ENCODE data around the gene ZNF282.

The ZNF282 gene

DNA sequence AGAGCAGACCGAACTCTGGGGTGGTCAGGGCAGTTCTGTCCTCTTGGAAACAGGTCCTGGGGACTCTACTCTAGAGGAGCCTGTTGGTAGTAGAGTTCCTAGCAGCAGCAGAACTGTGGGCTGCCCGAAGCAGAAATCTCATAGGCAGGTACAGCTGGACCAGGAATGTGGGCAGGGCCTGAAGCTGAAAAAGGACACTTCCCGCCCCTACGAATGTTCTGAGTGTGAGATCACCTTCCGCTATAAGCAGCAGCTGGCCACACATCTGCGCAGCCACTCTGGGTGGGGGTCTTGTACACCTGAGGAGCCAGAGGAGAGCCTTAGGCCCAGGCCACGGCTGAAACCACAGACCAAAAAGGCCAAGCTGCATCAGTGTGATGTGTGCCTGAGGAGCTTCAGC, 58.3 kb downstream of the ZNF282 start (continued):
- TF ChIP-seq, protein P1, sequence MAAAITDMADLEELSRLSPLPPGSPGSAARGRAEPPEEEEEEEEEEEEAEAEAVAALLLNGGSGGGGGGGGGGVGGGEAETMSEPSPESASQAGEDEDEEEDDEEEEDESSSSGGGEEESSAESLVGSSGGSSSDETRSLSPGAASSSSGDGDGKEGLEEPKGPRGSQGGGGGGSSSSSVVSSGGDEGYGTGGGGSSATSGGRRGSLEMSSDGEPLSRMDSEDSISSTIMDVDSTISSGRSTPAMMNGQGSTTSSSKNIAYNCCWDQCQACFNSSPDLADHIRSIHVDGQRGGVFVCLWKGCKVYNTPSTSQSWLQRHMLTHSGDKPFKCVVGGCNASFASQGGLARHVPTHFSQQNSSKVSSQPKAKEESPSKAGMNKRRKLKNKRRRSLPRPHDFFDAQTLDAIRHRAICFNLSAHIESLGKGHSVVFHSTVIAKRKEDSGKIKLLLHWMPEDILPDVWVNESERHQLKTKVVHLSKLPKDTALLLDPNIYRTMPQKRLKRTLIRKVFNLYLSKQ (tag by site-specific recombination; IDR thresholded peaks at IDR 0.05; ENCODE audit: borderline replicate concordance) = no peak
- no peak for TF ChIP-seq ZNF132 (tag by site-specific recombination; IDR thresholded peaks at IDR 0.05; ENCODE audit: borderline replicate concordance)
- TF ChIP-seq ZNF664 (tag by site-specific recombination; IDR thresholded peaks at IDR 0.05) = no peak

DNA sequence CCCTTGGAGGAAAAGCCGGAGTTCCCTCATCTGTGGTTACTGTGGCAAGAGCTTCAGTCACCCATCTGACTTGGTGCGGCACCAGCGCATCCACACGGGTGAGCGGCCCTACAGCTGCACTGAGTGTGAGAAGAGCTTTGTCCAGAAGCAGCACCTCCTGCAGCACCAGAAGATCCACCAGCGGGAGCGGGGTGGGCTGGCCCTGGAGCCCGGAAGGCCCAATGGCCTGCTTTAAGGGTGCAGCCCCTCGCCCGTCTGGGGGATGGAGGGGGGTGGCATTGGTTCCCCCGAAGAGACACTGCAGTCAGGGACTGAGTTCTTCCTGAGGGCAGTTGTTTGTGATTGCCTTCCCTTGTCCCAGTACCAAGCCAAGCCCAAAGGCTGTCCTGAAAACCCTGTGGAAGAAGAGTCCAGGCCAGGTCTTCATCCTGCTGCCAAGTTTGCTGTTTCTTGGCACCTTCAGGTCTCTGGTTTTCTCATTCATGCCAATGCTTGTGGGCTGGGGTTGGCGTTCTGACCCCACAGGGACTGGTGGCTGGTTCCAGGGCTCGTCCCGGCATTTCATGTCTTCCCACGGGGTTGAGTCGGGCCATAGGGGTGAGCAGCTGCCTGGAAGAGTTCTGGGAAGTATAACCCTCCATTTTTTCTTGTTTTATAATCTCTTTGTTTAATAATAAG, 59.0 kb downstream of the ZNF282 start:
- no peak for TF ChIP-seq ZNF777 (tag by site-specific recombination; IDR thresholded peaks at IDR 0.05; ENCODE audit: borderline replicate concordance)
- TF ChIP-seq ZNF223 (tag by site-specific recombination; IDR thresholded peaks at IDR 0.05) = no peak
- TF ChIP-seq ZNF292 (tag by site-specific recombination; IDR thresholded peaks at IDR 0.05; ENCODE audit: borderline replicate concordance, low read depth) = no peak
- no peak for TF ChIP-seq ZNF610 (tag by site-specific recombination; IDR thresholded peaks at IDR 0.05; ENCODE audit: borderline replicate concordance)
- TF ChIP-seq OSR2 (tag by site-specific recombination; IDR thresholded peaks at IDR 0.05) = no peak
- TF ChIP-seq KLF10 (tag by site-specific recombination; IDR thresholded peaks at IDR 0.05) = no peak
- no peak for TF ChIP-seq ZSCAN4 (tag by site-specific recombination; IDR thresholded peaks at IDR 0.05)
- TF ChIP-seq ZNF366 (tag by site-specific recombination; conservative IDR thresholded peaks at IDR 0.05) = no peak
- no peak for TF ChIP-seq ATF2 (tag by site-specific recombination; IDR thresholded peaks at IDR 0.05; ENCODE audit: low read depth)
- TF ChIP-seq ZNF24 (tag by site-specific recombination; IDR thresholded peaks at IDR 0.05) = no peak
- no peak for TF ChIP-seq ZNF473 (tag by site-specific recombination; IDR thresholded peaks at IDR 0.05)
- ChIA-PET POLR2A (no interaction called here), CTCF (interaction anchor here (1.6 kb wide), 1 partner anchor 8 kb away, joined by 4 read pairs; the partner anchor contains the start of gene ZNF783)
- Histone ChIP-seq H3K4me1 (ENCODE audit: control insufficient read depth, insufficient read depth, low read length) (no peaks in the 10 kb centered on the region), H3K4me3 (ENCODE audit: low read depth, low read length) (no peak overlapping the region), H3K36me3 (ENCODE audit: control insufficient read depth in 2 of 2, insufficient read depth in 1 of 2, low read length in 2 of 2) (peaks cover 3 to 72% of the 10 kb centered on the region in 2 experiments; a peak in 2 of 3 replicates), H3K9me3 (ENCODE audit: control insufficient read depth, insufficient read depth, low read depth, low read length) (no peaks in the 10 kb centered on the region), H3K27ac (ENCODE audit: extremely low read depth, low read depth, low read length) (no peak overlapping the region)

GRCh38 chr7:149255174-149255573, 59.8 kb downstream of the ZNF282 start:
- Histone ChIP-seq H3K27ac (ENCODE audit: extremely low read depth, low read depth, low read length) (no peak overlapping the region), H3K4me1 (ENCODE audit: control insufficient read depth, insufficient read depth, low read length) (no peaks in the 10 kb centered on the region), H3K36me3 (ENCODE audit: control insufficient read depth in 2 of 2, insufficient read depth in 1 of 2, low read length in 2 of 2) (peaks cover 3 to 66% of the 10 kb centered on the region in 2 experiments; a peak in 2 of 3 replicates), H3K9me3 (ENCODE audit: control insufficient read depth, insufficient read depth, low read depth, low read length) (no peaks in the 10 kb centered on the region), H3K4me3 (ENCODE audit: low read depth, low read length) (no peak overlapping the region)
- ChIA-PET CTCF (interaction anchor here (0.7 kb wide), 1 partner anchor 222 kb away, joined by 3 read pairs; no protein-coding TSS in a partner anchor), POLR2A (no interaction called here)
- TF ChIP-seq ZNF529 (tag by site-specific recombination; IDR thresholded peaks at IDR 0.05; ENCODE audit: insufficient replicate concordance) (no peak), ZNF518A (tag by site-specific recombination; conservative IDR thresholded peaks at IDR 0.05; ENCODE audit: low read depth) (no peak), KLF8 (tag by site-specific recombination; IDR thresholded peaks at IDR 0.05) (no peak), ZNF23 (tag by site-specific recombination; IDR thresholded peaks at IDR 0.05; ENCODE audit: borderline replicate concordance) (no peak), ZNF621 (tag by site-specific recombination; IDR thresholded peaks at IDR 0.05) (no peak), ZNF548 (tag by site-specific recombination; IDR thresholded peaks at IDR 0.05) (no peak), SCRT1 (tag by site-specific recombination; IDR thresholded peaks at IDR 0.05; ENCODE audit: borderline replicate concordance) (no peak), ZNF140 (tag by site-specific recombination; IDR thresholded peaks at IDR 0.05) (no peak), ZNF624 (tag by site-specific recombination; IDR thresholded peaks at IDR 0.05) (no peak), ZNF121 (tag by site-specific recombination; IDR thresholded peaks at IDR 0.05) (no peak), ZSCAN16 (tag by site-specific recombination; IDR thresholded peaks at IDR 0.05) (no peak)

All from HEK293 (cell line).